ENCODE data around the gene TOMM22. TPM values are rescaled to one million over a fixed set of nuclear protein-coding genes. Genes with fewer than 3 reads are reported as not detected.

TOMM22 gene
- total and polyA plus RNA-seq, 2 donors (not counting 3 experiments of a cell fraction or from before 2014, with no cell fraction given) = 62.3 to 98.8 TPM

GRCh38 chr22:38645430-38645829 lies 36.3 kb upstream of the TOMM22 start:
- intact Hi-C loops (cut with micrococcal nuclease) = no loop called here
- CTCF ChIA-PET = no interaction called here
- no TSS peak for BruUV-seq (replicated peaks)

More at GRCh38 chr22:38645430-38645829, 36.3 kb upstream of the TOMM22 start:
- POLR2A ChIA-PET = no interaction called here
- Histone ChIP-seq H4K20me1 (replicated peaks; ENCODE audit: control insufficient read depth, extremely low read depth, insufficient read depth, low read length) (no peaks in the 10 kb centered on the region), H3K36me3 (ENCODE audit: control insufficient read depth in 2 of 2, extremely low read depth in 1 of 2, insufficient read depth in 2 of 2, low read length in 2 of 2) (no peaks in the 10 kb centered on the region), H3K27me3 (ENCODE audit: control insufficient read depth in 2 of 2, insufficient read depth in 2 of 2, low read length in 2 of 2) (no peaks in the 10 kb centered on the region), H3K9me3 (replicated peaks; ENCODE audit: control insufficient read depth, insufficient read depth, low read length) (no peaks in the 10 kb centered on the region), H3K79me2 (ENCODE audit: control insufficient read depth, insufficient read depth, low read length) (no peaks in the 10 kb centered on the region), H3K4me3 (replicated peaks in 1 of 3; ENCODE audit: insufficient read depth in 1 of 3, low read depth in 1 of 3, low read length in 3 of 3) (no peak overlapping the region), H3K4me2 (ENCODE audit: insufficient read depth, low read length) (no peak overlapping the region), H3K4me1 (ENCODE audit: control insufficient read depth, extremely low read depth, insufficient read depth, low read length) (no peaks in the 10 kb centered on the region), H2AFZ (ENCODE audit: low read depth, low read length) (no peak overlapping the region), H3K27ac (ENCODE audit: insufficient read depth, low read depth, low read length) (no peak overlapping the region), H3K9me1 (replicated peaks; ENCODE audit: control insufficient read depth, extremely low read depth, insufficient read depth, low read length) (no peaks in the 10 kb centered on the region), H3K9ac (replicated peaks; ENCODE audit: extremely low read depth, insufficient read depth, low read length) (no peak overlapping the region)
- TF ChIP-seq CTCF (IDR thresholded peaks at IDR 0.05; ENCODE audit: extremely low read depth in 1 of 2, insufficient read depth in 1 of 2, low read depth in 1 of 2, low read length in 2 of 2) (no peak), GATA2 (IDR thresholded peaks at IDR 0.05; ENCODE audit: insufficient read depth, insufficient read length, low read depth, low read length) (no peak), MYC (IDR thresholded peaks at IDR 0.05; ENCODE audit: low read depth, low read length) (no peak), POLR2A (IDR thresholded peaks at IDR 0.05; ENCODE audit: low read depth, low read length) (no peak), EZH2 (IDR thresholded peaks at IDR 0.05; ENCODE audit: borderline replicate concordance, low read depth, low read length, severe bottlenecking) (no peak), MAX (IDR thresholded peaks at IDR 0.05; ENCODE audit: insufficient read depth, insufficient read length) (no peak), POLR2AphosphoS5 (IDR thresholded peaks at IDR 0.05; ENCODE audit: insufficient read depth, low read depth, low read length) (no peak), JUN (IDR thresholded peaks at IDR 0.05; ENCODE audit: borderline replicate concordance, insufficient read depth, insufficient read length, low read depth) (no peak), FOS (IDR thresholded peaks at IDR 0.05; ENCODE audit: borderline replicate concordance, insufficient read depth, low read length) (no peak)
- no peak for FAIRE-seq
- no peak for DNase-seq (ENCODE audit: low read depth, low spot score)
- dilution Hi-C loops (cut with MboI; ENCODE audit: extremely low pct_ligation_motif_present, low sequenced_read_pairs) = no loop called here

Data from endothelial cell of umbilical vein (primary cell).